Fibroblast of lung (primary cell): ENCODE results near the gene INPP5A. TPM values are rescaled to one million over a fixed set of nuclear protein-coding genes. Genes with fewer than 3 reads are reported as not detected.

ENCODE experiments used
- DNase-seq, 2 donors: peaks; one replicate each; pipeline versions ENCODE4 v3.0.0 to v3.0.0-alpha.2; 2010; ENCODE audit warnings: low read depth in 2 of 2
- H2AFZ ChIP-seq: 2 replicates; pipeline ENCODE4 v1.5.1; 2012; ENCODE audit warnings: low read length, control low read depth, inconsistent platforms
- H3K27ac ChIP-seq: 2 replicates; pipeline ENCODE4 v1.5.1; 2011; ENCODE audit warnings: low read length, control low read depth; ENCODE audit not compliant: insufficient read depth
- H3K27me3 ChIP-seq: 2 replicates; pipeline ENCODE4 v1.5.1; 2011; ENCODE audit warnings: mild to moderate bottlenecking, low read length; ENCODE audit not compliant: control insufficient read depth, insufficient read depth
- H3K36me3 ChIP-seq: 2 replicates; pipeline ENCODE4 v1.5.1; 2011; ENCODE audit warnings: low read length; ENCODE audit not compliant: control insufficient read depth, insufficient read depth
- H3K4me1 ChIP-seq: 2 replicates; pipeline ENCODE4 v1.5.1; 2011; ENCODE audit warnings: low read length; ENCODE audit not compliant: control insufficient read depth, insufficient read depth; ENCODE audit errors: extremely low read depth
- H3K4me2 ChIP-seq: 2 replicates; pipeline ENCODE4 v1.5.1; 2011; ENCODE audit warnings: low read length, control low read depth; ENCODE audit not compliant: insufficient read depth; ENCODE audit errors: extremely low read depth
- H3K4me3 ChIP-seq, 4 experiments: fragments of 200-600 bp in 1 of 4; sonication (generic) in 1 of 4; replicated peaks in 1 of 4; 2 replicates each; pipeline ENCODE4 v1.5.1; 2011 to 2016; ENCODE audit warnings: low read length in 4 of 4, low read depth in 3 of 4, mild to moderate bottlenecking in 3 of 4, control low read depth in 2 of 4, inconsistent platforms in 1 of 4, mixed read lengths in 1 of 4; ENCODE audit not compliant: insufficient read depth in 1 of 4; ENCODE audit errors: control extremely low read depth in 1 of 4
- H3K79me2 ChIP-seq: 2 replicates; pipeline ENCODE4 v1.5.1; 2012; ENCODE audit warnings: mild to moderate bottlenecking, low read length, inconsistent platforms; ENCODE audit not compliant: control insufficient read depth, insufficient read depth
- H3K9ac ChIP-seq: 2 replicates; pipeline ENCODE4 v1.5.1; 2011; ENCODE audit warnings: mild to moderate bottlenecking, low read length, control low read depth; ENCODE audit not compliant: insufficient read depth
- H3K9me3 ChIP-seq: 2 replicates; pipeline ENCODE4 v1.5.1; 2012; ENCODE audit warnings: low read depth, low read length; ENCODE audit not compliant: control insufficient read depth, insufficient read depth
- H4K20me1 ChIP-seq: 2 replicates; pipeline ENCODE4 v1.5.1; 2011; ENCODE audit warnings: low read length; ENCODE audit not compliant: control insufficient read depth, insufficient read depth; ENCODE audit errors: extremely low read depth
- CTCF ChIP-seq, 2 donors: IDR thresholded peaks in 1 of 2; conservative IDR thresholded peaks in 1 of 2; 1 replicate in 1 of 2; 2 replicates in 1 of 2; pipeline ENCODE4 v1.5.1; 2011 to 2012; ENCODE audit warnings: low read length in 2 of 2, control low read depth in 1 of 2, inconsistent platforms in 1 of 2, low read depth in 1 of 2, mild to moderate bottlenecking in 1 of 2
- EZH2 ChIP-seq: IDR thresholded peaks from 2 replicates; pipeline ENCODE4 v1.5.1; 2012; ENCODE audit warnings: low read length, control low read depth, mild to moderate bottlenecking; ENCODE audit errors: missing control alignments
- polyA plus RNA-seq, 2 donors: library from polyadenylated mRNA; depleted of rRNA in 1 of 2; stranded (reverse) in 1 of 2; unstranded in 1 of 2; fragments of >200 nt; gene quantifications; 2 replicates each; pipeline ENCODE4 v1.2.1, GENCODE V29; 2011 to 2012; ENCODE audit warnings: missing spikeins in 1 of 2
- total RNA-seq: library from RNA; depleted of rRNA; stranded (reverse); fragments of >200 nt; gene quantifications from 2 replicates; pipeline ENCODE4 v1.2.1, GENCODE V29; 2014

Gene INPP5A
- total and polyA plus RNA-seq, 2 donors (not counting 1 experiment from before 2014, with no cell fraction given): 24.6 to 39.9 TPM

GRCh38 chr10:132832186-132832969 lies 294.8 kb downstream of the INPP5A start:
- Histone ChIP-seq H3K9ac (no peak overlapping the region), H4K20me1 (no peaks in the 10 kb centered on the region), H3K9me3 (peaks cover 2% of the 10 kb centered on the region), H3K4me2 (no peak overlapping the region), H3K79me2 (no peaks in the 10 kb centered on the region), H3K4me1 (no peaks in the 10 kb centered on the region), H3K36me3 (no peaks in the 10 kb centered on the region), H3K4me3 (no peak overlapping the region), H2AFZ (no peak overlapping the region), H3K27ac (no peak overlapping the region), H3K27me3 (peaks cover 8% of the 10 kb centered on the region)
- no peak for DNase-seq
- TF ChIP-seq EZH2: no peak
- TF ChIP-seq CTCF (conservative IDR thresholded peaks at IDR 0.05 in 1 of 2, IDR thresholded peaks at IDR 0.05 in 1 of 2; ENCODE audit: low read depth in 1 of 2, low read length in 2 of 2): no peak

Other genes with a start within 250 kb of the INPP5A start
- gene STK32C, start 229.8 kb upstream of the INPP5A start, total RNA-seq: 12.6 and 21.5 TPM in 2 replicates
- 4.4 and 8.0 TPM in 2 replicates for gene STK32C, start 229.8 kb upstream of the INPP5A start, polyA plus RNA-seq
- gene LRRC27, start 205.6 kb upstream of the INPP5A start, total RNA-seq: 11.7 and 13.1 TPM in 2 replicates
- gene LRRC27, start 205.6 kb upstream of the INPP5A start, polyA plus RNA-seq: 3.5 and 4.1 TPM in 2 replicates
- gene PWWP2B, start 140.6 kb upstream of the INPP5A start, total RNA-seq: 14.1 and 15.9 TPM in 2 replicates
- 1.5 and 1.6 TPM in 2 replicates for gene PWWP2B, start 140.6 kb upstream of the INPP5A start, polyA plus RNA-seq
- not detected in 2 replicates for gene NKX6-2, start 248.4 kb downstream of the INPP5A start, total RNA-seq
- gene NKX6-2, start 248.4 kb downstream of the INPP5A start, polyA plus RNA-seq: not detected in 2 replicates